SH-SY5Y (cell line): ENCODE measurements around the gene UBN2.

Experiments
- GATA2 ChIP-seq: IDR thresholded peaks from 2 replicates; pipeline ENCODE4 v1.6.1; 2011; ENCODE audit warnings: mild to moderate bottlenecking, low read depth, low read length
- GATA3 ChIP-seq: IDR thresholded peaks from 2 replicates; pipeline ENCODE4 v1.6.1; 2011; ENCODE audit warnings: low read depth, mild to moderate bottlenecking, low read length, moderate library complexity

GRCh38 chr7:139286144-139286543, 55.1 kb downstream of the UBN2 start:
- TF ChIP-seq GATA2 (no peak), GATA3 (no peak)
